NCI-H1694 (cell line): ENCODE data around the gene STK33.

Experiments
- DNase-seq: peaks from one replicate; lab custom pipeline; 2025; lab: John Stamatoyannopoulos, UW

The STK33 gene

GRCh38 chr11:8373519-8374432 is 220.3 kb downstream of the STK33 start:
- DNase-seq: no peak

DNA sequence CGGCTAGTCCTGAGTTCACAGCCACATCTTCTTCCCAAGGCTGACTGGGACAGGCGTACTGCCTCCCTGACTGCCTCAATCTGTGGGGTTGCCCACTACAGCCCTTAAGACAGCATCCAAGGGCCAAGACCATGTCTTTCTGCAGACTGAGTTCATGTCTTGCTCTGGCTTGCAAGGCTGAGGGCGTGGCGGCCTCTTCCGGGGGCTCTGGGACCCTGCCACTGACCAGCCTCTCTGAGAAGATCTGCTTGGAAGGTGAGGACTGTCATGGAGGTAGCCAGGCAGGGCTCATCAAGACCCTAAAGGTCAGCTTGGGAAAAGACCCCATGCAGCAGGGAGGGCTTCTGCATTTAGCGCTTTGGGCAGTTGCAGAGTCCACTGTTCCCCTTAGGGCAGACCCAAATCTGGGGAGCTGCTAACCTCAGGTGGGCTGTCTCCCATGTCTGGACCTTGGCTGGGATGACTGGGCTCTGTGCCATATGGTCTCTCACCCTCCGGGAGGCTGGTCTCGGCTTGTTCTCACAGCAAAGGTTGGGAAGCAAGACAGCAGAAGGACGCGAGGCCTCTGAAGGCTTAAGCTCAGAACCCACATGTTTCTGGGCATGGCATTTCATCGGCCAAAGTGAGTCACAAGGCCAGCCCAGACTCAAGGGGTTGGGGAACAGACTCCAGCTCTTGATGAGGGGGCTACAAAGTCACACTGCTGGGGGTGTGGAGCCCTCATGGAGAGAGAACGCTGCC is 221.2 kb downstream of the STK33 start:
- no peak for DNase-seq

GRCh38 chr11:8371516-8371884 is 222.5 kb downstream of the STK33 start:
- no peak for DNase-seq

- DNase-seq: no peak
Measured at GRCh38 chr11:8370812-8371515, 223.1 kb downstream of the STK33 start.

DNA sequence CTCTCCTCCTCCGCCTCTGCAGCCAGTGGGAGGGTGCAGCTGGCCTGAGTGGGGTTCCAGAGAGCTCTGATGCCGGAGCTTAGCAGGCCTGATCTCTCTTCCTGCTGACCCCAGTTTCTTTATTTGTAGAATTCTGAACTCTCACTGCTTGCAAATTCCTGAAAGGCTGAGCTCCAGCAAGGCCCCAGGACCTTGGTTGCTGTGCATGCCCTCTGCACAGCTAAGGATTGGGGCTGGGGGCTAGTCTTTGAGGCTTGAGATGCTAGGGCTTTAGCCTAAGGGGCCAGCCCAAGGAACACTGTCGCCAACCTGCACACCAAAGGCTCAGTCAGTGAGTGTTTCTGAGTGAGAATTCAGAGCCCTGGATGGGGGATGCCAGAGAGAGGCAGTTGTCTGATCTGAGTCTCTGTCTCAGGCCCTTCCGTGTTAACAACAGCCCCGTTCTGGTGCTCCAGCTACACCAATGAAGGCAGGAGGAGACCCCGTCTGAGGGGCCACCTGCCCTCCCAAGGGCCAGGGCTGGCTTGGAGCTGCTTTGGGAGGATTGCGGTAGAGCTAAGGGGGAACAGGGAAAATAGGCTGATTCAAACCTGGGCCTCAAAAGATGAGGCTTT is 224.3 kb downstream of the STK33 start:
- no peak for DNase-seq

DNA sequence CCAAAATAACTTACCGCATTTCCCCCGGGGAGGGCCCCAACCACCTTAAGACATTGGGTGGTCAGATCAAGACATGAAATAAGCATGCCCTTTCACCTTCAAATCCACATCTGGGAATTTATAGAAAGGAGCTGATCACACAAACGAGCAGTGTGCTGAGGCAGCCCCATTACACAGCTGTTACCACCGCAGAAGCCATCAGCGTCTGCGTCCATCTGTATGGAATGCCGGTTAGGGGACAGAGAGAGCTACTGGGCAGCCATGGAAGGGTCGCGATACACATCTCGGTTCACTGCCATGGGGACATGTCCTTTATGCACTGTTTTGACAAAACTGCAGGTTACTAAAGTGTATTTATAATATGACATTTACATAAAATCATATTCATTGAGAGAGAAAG is 225.3 kb downstream of the STK33 start:
- no peak for DNase-seq

GRCh38 chr11:8368194-8368593 is 225.8 kb downstream of the STK33 start:
- DNase-seq: no peak

GRCh38 chr11:8366316-8366715 is 227.7 kb downstream of the STK33 start:
- DNase-seq: no peak

- DNase-seq: no peak
Measured at GRCh38 chr11:8365216-8365941, 228.6 kb downstream of the STK33 start.

DNA sequence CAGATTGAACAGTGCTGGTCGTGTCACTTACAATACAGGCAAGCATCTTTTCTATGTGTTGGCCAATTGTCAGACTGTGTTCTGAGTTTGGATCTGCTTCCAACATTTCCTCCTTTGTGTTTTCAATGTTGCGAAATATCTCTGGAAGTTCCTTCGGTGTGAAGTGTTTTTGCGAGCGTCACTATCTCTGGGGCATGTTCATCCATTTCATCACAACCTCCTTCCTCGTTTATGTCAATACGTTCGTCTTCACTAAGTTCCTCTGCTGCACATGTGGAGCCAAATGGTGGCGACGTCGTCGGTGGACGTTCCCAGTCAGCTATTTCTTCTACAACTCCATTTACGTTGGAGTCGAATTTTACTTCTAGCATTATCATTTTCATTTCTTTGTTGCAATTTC is 230.1 kb downstream of the STK33 start:
- no peak for DNase-seq

DNA sequence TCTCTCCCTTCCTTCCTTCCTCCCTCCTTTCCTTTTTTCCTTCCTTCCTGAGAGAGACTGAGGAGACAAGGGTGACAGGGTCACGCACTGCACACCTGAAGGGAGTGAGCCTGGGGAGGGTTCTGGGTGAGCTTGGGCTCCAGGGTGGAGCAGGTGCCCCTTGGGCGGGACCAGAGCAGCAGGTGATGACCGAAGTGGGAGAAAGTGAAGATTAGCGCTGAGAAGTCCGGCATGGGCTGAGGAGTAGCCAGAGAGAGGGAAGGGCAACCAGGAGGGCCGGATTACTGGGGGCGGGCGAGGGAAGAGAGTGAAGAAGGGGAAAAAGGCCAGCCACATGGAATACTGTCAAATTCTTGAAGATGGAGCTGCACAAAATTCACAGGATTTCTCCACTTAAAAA is 231.1 kb downstream of the STK33 start:
- DNase-seq: no peak

DNA sequence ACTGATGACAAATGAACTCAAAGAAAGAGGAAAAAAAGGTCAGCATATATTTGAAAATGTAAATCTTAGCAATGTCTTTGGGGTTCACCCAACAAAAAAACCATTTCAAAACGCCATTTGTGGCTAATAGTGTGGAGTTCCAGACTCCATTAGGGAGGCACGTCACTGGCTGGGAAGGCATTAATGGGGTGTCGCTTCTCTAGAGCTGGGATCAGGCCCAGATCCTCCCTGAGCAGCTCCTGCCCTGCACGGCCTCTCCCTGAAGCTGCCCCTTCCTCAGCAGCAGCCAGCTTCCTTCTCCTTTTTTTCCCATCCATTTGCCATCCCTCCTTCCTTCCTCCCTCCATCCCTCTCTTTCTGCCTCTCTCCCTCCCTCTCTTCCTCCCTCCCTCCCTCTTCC is 231.5 kb downstream of the STK33 start:
- DNase-seq: no peak

- no peak for DNase-seq
Measured at GRCh38 chr11:8361664-8362210, 232.3 kb downstream of the STK33 start.

- no peak for DNase-seq
Measured at GRCh38 chr11:8361206-8361605, 232.8 kb downstream of the STK33 start.

GRCh38 chr11:8360086-8360828 is 233.8 kb downstream of the STK33 start:
- no peak for DNase-seq

DNA sequence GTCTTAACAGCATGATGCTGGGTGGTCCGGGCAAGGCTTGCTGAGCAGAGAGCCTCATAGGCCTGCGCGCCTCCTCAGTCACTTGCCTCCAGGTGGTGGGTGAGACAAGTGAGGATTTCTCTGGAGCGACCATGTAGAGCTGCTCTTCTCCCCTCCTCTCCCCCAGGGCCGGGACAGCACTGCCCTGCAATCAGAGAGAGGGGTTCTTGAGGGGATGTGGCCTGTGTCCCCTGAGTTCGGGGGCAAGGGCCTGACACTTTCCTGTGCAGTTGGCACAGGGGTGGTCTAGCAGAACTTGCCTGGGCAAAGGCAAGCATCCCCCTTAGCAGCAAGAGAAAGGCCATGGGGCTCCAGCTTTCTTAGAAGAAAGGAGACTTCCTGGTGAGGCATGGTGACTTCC is 234.5 kb downstream of the STK33 start:
- DNase-seq: no peak

DNA sequence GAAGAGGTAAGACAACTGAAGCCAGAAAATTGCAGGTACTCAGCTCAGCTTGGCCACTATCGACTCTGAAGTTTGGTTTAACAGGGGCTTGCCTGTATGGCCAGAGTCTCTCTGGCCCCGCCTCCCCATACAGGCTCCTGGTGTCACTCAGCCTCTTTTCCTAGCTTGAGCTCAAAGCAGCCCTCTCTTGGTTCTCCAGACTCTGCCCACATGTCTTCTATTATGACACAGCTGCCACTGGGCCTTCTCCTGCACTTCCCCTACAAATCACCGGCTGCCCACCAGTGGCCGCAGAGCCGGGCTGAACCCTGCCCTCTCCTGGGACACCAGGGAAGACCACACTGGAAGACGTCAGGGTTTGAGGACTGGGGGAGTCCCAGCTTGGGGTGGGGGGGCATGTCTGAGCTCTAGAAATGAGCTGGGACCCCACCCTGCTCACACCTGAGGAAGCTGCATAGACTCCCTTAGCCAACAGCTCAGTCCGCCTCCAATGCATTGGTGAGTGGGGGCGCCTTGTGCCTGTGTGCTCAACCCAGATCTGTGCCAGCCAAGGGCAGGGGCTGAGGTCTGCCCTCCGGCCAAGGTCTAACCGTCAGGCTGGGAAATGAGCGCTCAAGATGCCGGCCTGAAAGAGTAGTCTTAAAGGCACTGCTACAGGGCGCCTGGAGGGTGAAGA is 236.0 kb downstream of the STK33 start:
- DNase-seq: no peak

GRCh38 chr11:8357505-8357888 is 236.5 kb downstream of the STK33 start:
- no peak for DNase-seq

GRCh38 chr11:8356721-8357504 is 237.1 kb downstream of the STK33 start:
- no peak for DNase-seq
